ACHN (cell line): ENCODE results near the gene MVD.

Experiments
- DNase-seq: peaks from one replicate; pipeline ENCODE4 v3.0.0-alpha.2; 2015
- in situ Hi-C: cut with HindIII; loops from 2 replicates; pipeline ENCODE4 v1.10.0; 2017; ENCODE audit warnings: low sequenced_read_pairs, low pct_ligation_motif_present, low pct_unique_long_range_greater_than_20kb

MVD gene

GRCh38 chr16:88634141-88634993 lies 28.5 kb downstream of the MVD start:
- peak; percentile 74 for DNase-seq
- in situ Hi-C loops = no loop called here

DNA sequence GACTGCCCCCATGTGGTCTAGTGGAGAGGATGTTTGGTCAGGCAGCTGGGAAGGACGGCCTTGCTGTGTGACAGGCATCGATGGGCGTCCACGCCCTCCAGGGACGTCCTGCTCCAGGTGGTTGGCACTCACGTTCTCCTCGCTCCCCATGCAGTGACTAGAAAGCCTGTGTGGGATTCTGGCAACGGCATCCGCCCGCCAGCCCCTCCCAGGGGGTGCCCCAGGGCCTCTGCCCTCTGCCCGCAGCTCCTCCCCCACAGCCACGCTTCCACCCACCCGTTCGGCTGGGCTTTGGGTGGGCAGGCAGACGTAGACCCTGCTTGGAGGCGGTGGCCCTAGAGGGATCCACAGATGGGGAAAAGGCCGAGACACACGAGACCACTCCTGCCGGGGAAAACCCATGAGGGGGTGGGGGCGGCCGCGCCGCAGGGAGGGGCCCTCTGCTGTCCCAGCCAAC lies 29.2 kb downstream of the MVD start:
- DNase-seq = peak; percentile 81
- in situ Hi-C loops = no loop called here

- DNase-seq = no peak
- in situ Hi-C loops = no loop called here
Observed at GRCh38 chr16:88632587-88632930, 30.3 kb downstream of the MVD start.

DNA sequence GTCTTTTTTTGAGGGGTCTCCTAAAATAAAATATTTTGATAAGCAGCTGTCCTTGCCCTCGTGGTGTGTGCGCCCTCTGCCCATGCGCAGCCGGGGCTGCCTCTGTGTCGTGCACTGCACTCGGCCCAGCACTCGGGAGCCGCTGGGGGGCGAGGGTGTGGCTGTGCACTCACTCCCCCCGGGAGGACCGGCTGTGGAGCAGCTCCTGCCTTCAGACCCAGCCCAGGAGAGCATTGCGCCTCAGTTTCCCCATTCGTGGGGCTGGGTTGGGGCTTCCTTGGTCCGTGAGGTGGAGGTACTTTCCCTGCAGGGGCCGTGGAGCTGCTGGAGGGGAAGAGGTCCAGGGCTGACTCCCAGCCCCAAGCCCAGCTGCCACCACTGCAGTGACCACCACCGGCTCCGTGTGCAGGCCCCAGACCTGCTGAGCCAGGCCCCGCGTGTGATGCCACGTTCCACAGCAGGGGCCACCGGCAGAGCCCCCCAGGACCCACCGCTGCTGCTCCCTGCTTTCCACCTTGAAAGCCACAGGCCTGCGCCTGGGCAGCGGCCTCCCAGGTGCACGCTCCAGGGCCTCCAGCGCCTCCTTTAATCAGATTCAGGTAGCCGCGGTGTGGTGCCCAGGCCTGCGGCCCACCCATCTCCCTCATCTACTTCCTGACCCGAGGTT lies 30.8 kb downstream of the MVD start:
- no peak for DNase-seq
- in situ Hi-C loops = no loop called here

DNA sequence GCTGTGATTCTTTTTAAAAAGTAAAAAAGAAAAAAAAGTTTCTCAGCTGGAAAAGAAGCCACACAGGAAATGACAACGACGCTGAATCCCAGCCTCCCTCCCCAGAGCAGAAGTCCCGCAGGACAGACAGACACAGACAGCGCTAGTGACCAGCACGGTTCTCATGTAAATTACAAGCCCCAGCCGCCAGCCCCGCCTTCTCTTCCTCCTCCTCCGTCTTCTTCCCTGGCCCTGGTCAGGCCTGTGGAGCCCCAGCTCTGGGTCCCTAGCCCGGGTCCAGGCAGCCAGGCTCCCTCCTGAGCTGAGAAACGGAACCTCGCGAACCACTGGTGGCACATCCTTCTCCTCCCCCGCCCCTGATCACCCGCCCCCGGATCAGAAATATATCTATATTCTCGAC lies 31.5 kb downstream of the MVD start:
- DNase-seq = no peak
- in situ Hi-C loops = no loop called here

DNA sequence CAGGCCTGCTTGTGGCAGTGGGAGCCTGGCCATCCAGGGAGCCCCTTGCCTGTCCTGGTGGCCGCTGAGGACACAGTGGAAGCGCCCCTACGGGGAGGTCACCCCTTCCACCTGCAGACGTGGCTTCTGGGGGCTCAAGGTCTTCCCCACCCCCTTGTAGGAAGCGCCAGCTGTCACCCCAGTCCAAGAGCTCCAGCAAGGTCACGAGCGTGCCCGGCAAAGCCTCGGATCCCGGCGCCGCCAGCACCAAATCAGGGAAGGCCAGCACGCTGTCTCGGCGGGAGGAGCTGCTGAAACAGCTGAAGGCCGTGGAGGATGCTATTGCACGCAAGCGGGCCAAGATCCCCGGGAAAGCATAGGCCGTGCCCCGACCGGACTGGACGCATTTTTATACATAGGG lies 31.9 kb downstream of the MVD start:
- in situ Hi-C loops = no loop called here
- DNase-seq = no peak

DNA sequence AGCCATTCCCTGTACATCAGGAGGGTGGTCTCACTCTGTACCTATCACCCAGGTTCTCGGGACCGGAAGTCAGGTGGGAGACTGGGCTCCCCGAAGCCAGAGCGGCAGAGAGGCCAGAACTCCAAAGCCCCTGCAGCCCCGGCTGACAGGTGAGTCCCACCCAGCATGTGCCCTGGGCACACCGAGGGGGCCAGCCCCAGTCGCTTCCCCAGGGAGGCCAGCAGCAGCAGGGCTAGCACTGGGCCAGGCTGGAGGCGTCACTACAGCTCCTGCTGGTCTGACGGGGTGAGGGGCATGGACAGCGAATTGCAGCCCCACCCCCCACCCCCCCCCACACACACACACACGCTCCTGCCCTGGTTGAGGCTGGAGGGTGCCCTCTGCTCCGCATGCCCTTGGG lies 32.5 kb downstream of the MVD start:
- DNase-seq = no peak
- in situ Hi-C loops = no loop called here

DNA sequence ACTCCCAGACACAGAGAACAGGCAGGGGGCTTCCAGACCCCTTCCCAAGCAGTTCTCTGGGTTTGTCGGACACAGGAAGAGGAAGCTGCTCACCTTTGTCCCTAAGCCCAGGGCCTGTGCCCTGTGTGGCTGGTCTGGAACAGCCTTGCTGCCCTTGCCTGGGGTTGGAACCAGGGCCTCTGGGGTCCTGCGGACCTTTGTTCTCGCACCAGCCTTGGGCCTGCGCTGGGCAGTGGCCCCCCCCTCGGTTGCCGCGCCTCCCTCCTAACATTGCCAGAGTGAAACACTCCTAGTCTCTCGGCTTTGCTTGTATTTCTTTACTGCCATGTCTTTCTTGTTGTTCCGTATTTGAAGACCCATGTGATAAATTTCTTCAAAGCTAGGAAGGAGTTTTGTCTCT lies 33.1 kb downstream of the MVD start:
- DNase-seq = no peak
- in situ Hi-C loops = no loop called here

DNA sequence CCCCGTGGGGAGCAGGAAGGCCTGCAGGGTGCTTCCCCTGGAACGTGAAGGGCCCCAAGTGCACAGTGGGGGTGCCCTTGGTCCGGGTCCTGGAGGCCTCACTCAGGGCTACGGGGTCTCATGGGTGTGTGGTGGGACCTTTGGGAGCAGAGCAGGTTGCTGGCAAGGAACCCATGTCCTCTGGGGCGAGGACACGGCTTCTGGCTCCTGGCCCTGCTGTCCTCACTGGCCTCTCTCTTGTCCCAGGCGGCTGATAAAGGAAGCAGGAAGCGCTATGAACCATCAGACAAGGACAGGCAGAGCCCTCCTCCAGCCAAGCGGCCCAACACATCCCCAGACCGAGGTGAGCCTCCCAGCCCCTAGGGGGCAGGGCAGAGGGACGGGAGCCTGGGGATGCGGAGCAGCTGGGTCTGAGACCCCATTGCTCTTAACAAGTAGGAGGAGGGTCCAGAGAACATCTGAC lies 34.3 kb downstream of the MVD start:
- DNase-seq = peak; percentile 53
- in situ Hi-C loops = no loop called here

DNA sequence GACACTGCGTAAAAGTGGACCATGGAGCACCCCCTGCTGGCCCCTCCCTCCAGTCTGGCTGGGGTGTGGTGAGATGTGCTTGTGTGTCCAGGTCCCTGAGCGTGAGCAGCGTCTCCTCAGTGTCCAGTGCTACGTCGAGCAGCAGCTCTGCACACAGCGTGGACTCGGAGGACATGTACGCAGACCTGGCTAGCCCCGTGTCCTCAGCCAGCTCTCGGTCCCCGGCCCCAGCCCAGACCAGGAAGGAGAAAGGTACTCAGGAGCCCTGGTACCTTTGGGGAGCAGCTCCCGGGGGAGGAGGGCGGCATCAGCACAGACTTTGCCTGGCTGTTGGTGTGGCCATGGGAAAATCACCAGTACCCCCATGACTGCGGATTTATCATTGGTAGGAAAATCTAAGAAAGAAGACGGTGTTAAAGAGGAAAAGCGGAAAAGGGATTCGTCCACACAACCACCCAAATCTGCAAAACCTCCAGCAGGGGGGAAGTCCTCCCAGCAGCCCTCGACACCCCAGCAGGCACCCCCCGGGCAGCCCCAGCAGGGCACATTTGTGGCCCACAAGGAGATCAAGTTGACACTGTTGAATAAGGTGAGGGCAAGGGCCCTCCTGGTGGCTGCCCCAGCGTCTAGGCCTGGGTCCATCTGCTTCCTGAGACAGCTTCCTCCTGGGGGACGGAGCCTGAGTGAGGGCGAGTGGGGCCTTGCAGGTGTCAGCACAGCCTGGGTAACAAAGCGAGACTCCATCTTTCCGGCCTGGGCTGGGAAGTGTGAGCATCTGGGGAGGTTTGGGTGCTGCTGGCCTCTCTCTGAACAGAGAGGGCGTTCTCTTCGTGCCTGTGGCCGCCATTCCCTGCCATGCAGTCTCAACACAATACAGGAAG lies 35.1 kb downstream of the MVD start:
- no peak for DNase-seq
- in situ Hi-C loops = no loop called here

DNA sequence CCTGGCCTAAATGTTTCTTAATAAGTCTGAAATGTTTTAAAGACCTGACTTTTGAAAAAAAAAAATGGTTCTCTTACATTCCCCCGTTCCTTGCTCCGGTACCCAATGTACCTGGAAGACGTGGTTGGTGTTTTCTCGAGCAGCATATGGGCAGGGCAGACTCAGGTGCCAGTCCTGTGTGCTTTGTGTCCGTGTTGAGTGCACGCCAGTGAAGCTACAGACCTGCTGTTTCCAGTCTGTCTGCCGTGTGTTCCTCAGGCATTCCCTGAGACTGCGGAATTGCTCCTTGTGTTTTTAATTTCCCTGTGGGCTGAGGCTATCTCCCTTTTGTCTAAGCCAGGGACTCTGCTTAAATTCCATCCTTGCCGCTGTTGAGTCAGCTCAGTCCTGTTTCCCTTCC lies 36.2 kb downstream of the MVD start:
- in situ Hi-C loops = no loop called here

GRCh38 chr16:88624977-88625576 lies 37.8 kb downstream of the MVD start:
- in situ Hi-C loops = no loop called here
- DNase-seq = no peak

More for the DNA sequence above, 36.2 kb downstream of the MVD start:
- DNase-seq = no peak

DNA sequence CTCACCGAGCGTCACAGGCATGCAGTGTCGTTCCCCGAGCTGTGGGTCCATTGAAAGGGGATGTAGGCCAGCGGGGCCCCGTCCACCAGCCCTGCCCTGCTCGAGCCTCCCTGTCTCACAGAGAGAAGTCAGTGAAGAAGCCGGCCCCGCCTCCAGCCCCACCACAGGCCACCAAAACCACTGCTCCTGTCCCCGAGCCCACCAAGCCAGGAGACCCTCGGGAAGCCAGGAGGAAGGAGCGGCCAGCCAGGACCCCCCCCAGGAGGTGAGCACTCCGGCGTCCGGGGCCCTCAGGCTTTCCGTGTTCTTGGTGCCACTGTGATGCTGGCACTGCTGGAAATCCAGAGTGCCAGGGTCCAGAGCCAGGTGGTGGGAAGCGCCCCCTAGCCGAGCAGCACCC lies 38.4 kb downstream of the MVD start:
- in situ Hi-C loops = no loop called here
- DNase-seq = no peak

- in situ Hi-C loops = no loop called here
- no peak for DNase-seq
Observed at GRCh38 chr16:88623858-88624257, 39.0 kb downstream of the MVD start.

DNA sequence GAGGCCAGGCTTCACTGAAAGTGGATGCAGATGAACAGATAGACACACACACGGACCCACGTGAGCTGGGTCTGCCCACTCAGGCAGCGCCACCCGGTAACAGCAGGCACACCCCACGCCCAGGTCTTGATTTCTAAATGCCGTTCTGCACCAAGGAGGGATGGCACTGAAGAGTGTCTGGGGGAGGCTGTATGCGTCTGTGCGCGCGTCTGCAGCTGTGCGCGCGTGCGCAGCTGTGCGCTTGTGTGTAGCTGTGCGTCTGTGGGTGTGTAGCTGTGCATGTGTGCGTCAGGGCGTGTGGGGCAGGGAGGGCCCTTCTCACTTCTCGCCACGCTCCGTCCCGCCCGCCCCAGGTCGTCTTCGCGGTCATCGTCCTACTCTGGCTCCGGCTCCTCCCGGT lies 40.0 kb downstream of the MVD start:
- in situ Hi-C loops = no loop called here
- DNase-seq = no peak

- no peak for DNase-seq
- in situ Hi-C loops = no loop called here
Observed at GRCh38 chr16:88622125-88622524, 40.8 kb downstream of the MVD start.

DNA sequence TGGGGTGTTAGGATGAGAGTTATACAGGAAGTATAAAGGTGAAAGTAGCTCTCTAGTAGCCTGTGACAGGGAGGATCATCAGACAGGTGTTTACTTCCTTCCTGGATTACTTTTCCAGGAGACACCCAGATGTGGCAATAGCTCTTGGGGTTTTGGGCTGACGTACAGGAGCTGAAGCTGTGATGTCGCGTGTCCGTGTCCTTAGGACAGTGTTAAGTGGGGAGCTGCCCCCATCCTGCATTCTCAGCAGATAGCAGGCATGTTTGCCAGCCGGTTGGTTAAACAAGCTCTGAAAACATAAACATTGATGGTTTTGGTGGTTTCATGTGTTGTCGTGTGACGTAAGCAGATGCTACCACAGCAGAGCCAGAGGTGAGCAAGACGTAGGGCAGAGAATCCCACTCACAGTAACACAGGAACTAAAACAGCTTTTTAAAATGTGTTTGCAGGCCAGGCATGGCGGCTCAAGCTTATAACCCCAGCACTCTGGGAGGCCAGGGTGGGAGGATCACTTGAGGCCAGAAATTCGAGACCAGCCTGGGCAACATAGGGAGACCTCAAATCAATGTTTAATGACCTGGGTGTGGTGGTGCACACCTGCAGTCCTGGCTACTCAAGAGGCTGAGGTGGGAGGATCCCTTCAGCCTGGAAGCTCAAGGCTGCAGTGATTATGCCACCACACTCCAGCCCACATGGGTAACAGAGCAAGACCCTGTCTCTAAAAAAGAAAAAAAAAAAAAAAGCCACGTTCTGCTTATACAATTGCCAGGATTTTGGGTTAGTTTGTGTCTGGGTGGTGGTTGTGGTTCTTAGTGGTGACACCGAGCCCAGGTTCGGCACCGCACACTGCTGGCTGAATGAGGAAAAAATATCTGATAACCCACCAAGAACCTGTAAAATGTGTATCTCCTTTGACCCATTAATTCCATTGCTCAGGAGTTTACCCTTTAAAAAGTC lies 42.8 kb downstream of the MVD start:
- in situ Hi-C loops = no loop called here
- DNase-seq = no peak
